Measurements from ENCODE around the gene HOXB3. TPM values are rescaled to one million over a fixed set of nuclear protein-coding genes. Genes with fewer than 3 reads are reported as not detected.

Gene HOXB3
- total RNA-seq, 4 donors from 2014 or later = 10.8 to 34.9 (median 28.7) TPM

GRCh38 chr17:48627623-48628521 is 37.8 kb upstream of the HOXB3 start:
- 23% methylated on average over 27 of the region's 27 CpGs for WGBS
- Histone ChIP-seq H3K27ac (replicated peaks in 1 of 4) (no peak overlapping the region), H3K27me3 (peaks cover 0 to 100% (median 94%) of the 10 kb centered on the region in 4 donors), H3K9me3 (no peaks in the 10 kb centered on the region), H3K4me1 (peaks cover 25 to 31% (median 26%) of the 10 kb centered on the region in 4 donors), H3K4me3 (no peak overlapping the region), H3K36me3 (no peaks in the 10 kb centered on the region)
- TF ChIP-seq CTCF (IDR thresholded peaks at IDR 0.05) = no peak
- TF ChIP-seq POLR2A (IDR thresholded peaks at IDR 0.05; ENCODE audit: low read depth) = no peak
- no peak for TF ChIP-seq POLR2AphosphoS5 (IDR thresholded peaks at IDR 0.05)
- TF ChIP-seq EP300 (IDR thresholded peaks at IDR 0.05) = no peak
- DNase-seq (ENCODE audit: extremely low spot score) = no peak
- intact Hi-C loops (cut with DNase I) = no loop called here

- peaks cover 25 to 31% (median 26%) of the 10 kb centered on the region in 4 donors for H3K4me1 ChIP-seq
- no peak overlapping the region for H3K27ac ChIP-seq (replicated peaks in 1 of 4)
- DNase-seq (ENCODE audit: extremely low spot score) = no peak
- intact Hi-C loops (cut with DNase I) = no loop called here
- peaks cover 0 to 100% (median 94%) of the 10 kb centered on the region in 4 donors for H3K27me3 ChIP-seq
- no peaks in the 10 kb centered on the region for H3K36me3 ChIP-seq
- TF ChIP-seq EP300 (IDR thresholded peaks at IDR 0.05) = no peak
- TF ChIP-seq POLR2A (IDR thresholded peaks at IDR 0.05; ENCODE audit: low read depth) = no peak
- no peak for TF ChIP-seq CTCF (IDR thresholded peaks at IDR 0.05)
- no peak for TF ChIP-seq POLR2AphosphoS5 (IDR thresholded peaks at IDR 0.05)
- no peak overlapping the region for H3K4me3 ChIP-seq
- 21% methylated on average over 5 of the region's 5 CpGs for WGBS
- no peaks in the 10 kb centered on the region for H3K9me3 ChIP-seq
Observed at GRCh38 chr17:48627118-48627597, 37.1 kb upstream of the HOXB3 start.

- Histone ChIP-seq H3K4me1 (peaks cover 25 to 31% (median 26%) of the 10 kb centered on the region in 4 donors), H3K36me3 (no peaks in the 10 kb centered on the region), H3K27me3 (peaks cover 0 to 100% (median 97%) of the 10 kb centered on the region in 4 donors), H3K27ac (replicated peaks in 1 of 4) (no peak within 1 kb of the TSS), H3K9me3 (no peaks in the 10 kb centered on the region), H3K4me3 (peak within 1 kb of the TSS; percentile 38 to 41 (median 41))
- TF ChIP-seq EP300 (IDR thresholded peaks at IDR 0.05) (no peak), POLR2AphosphoS5 (IDR thresholded peaks at IDR 0.05) (no peak), CTCF (IDR thresholded peaks at IDR 0.05) (no peak), POLR2A (IDR thresholded peaks at IDR 0.05; ENCODE audit: low read depth) (no peak)
- WGBS = 2% methylated on average over 22 of the region's 50 CpGs
- intact Hi-C loops (cut with DNase I) = no loop called here
- no peak for DNase-seq (ENCODE audit: extremely low spot score)
Observed at GRCh38 chr17:48626245-48627117, 36.4 kb upstream of the HOXB3 start, which contains the start of gene HOXB9. Gene HOXB9 (minus strand): TSS chr17:48626358. CDS start chr17:48626269, 89 bp downstream.

GRCh38 chr17:48625495-48626244 is 35.6 kb upstream of the HOXB3 start:
- peak overlapping the region; percentile 38 to 41 (median 41) for H3K4me3 ChIP-seq
- no peak overlapping the region for H3K27ac ChIP-seq (replicated peaks in 1 of 4)
- H3K9me3 ChIP-seq = no peaks in the 10 kb centered on the region
- H3K27me3 ChIP-seq = peaks cover 0 to 100% (median 98%) of the 10 kb centered on the region in 4 donors
- H3K36me3 ChIP-seq = no peaks in the 10 kb centered on the region
- intact Hi-C loops (cut with DNase I) = no loop called here
- H3K4me1 ChIP-seq = peaks cover 25 to 31% (median 26%) of the 10 kb centered on the region in 4 donors
- TF ChIP-seq POLR2AphosphoS5 (IDR thresholded peaks at IDR 0.05) = no peak
- DNase-seq (ENCODE audit: extremely low spot score) = no peak
- WGBS = 3% methylated on average over 38 of the region's 69 CpGs
